DOHH2 (cell line): ENCODE results near the gene PLEKHA1.

Experiments
- H3F3A ChIP-seq: fragments of 200-600 bp; sonication (generic), shearing (Covaris generic); 2 replicates; pipeline ENCODE4 v1.6.0; 2016; ENCODE audit warnings: antibody characterized with exemption, mild to moderate bottlenecking; ENCODE audit not compliant: control insufficient read depth, insufficient read depth
- H3K27ac ChIP-seq: fragments of 200-600 bp; sonication (generic); 2 replicates; pipeline ENCODE4 v1.5.1; 2014; ENCODE audit warnings: low read depth, mild to moderate bottlenecking, low read length, moderate library complexity
- H3K27me3 ChIP-seq: fragments of 200-600 bp; sonication (generic); 2 replicates; pipeline ENCODE4 v1.6.1; 2014; ENCODE audit warnings: mild to moderate bottlenecking, low read length, mixed read lengths; ENCODE audit not compliant: control insufficient read depth
- H3K36me3 ChIP-seq: fragments of 200-600 bp; sonication (generic); 2 replicates; pipeline ENCODE4 v1.6.1; 2014; ENCODE audit warnings: mild to moderate bottlenecking, low read length, moderate library complexity, mixed read lengths; ENCODE audit not compliant: control insufficient read depth
- H3K4me1 ChIP-seq: fragments of 200-600 bp; sonication (generic); 2 replicates; pipeline ENCODE4 v1.6.1; 2014; ENCODE audit warnings: mild to moderate bottlenecking, low read length, mixed read lengths; ENCODE audit not compliant: control insufficient read depth
- H3K4me2 ChIP-seq: fragments of 200-600 bp; sonication (generic); 2 replicates; pipeline ENCODE4 v1.6.0; 2014; ENCODE audit warnings: mild to moderate bottlenecking, low read length, moderate library complexity
- H3K4me3 ChIP-seq: fragments of 200-600 bp; sonication (generic); 2 replicates; pipeline ENCODE4 v1.5.1; 2014; ENCODE audit warnings: mild to moderate bottlenecking, low read length, mixed read lengths
- H3K79me2 ChIP-seq: fragments of 200-600 bp; sonication (generic); 2 replicates; pipeline ENCODE4 v1.6.1; 2014; ENCODE audit warnings: mild to moderate bottlenecking, low read length, mixed read lengths; ENCODE audit not compliant: control insufficient read depth
- H3K9me2 ChIP-seq: fragments of 200-600 bp; sonication (generic); replicated peaks from 2 replicates; pipeline ENCODE4 v1.6.1; 2014; ENCODE audit warnings: mild to moderate bottlenecking, low read length, mixed read lengths; ENCODE audit not compliant: control insufficient read depth
- H3K9me3 ChIP-seq: fragments of 200-600 bp; sonication (generic); 2 replicates; pipeline ENCODE4 v1.6.1; 2014; ENCODE audit warnings: antibody characterized with exemption, low read length, mixed read lengths; ENCODE audit not compliant: control insufficient read depth, insufficient read depth
- H4K20me1 ChIP-seq: fragments of 200-600 bp; sonication (generic); 2 replicates; pipeline ENCODE4 v1.6.0; 2014; ENCODE audit warnings: low read depth, mild to moderate bottlenecking, antibody characterized with exemption, low read length, moderate library complexity; ENCODE audit not compliant: control insufficient read depth, insufficient read depth
- CTCF ChIP-seq: fragments of 200-600 bp; sonication (generic); IDR thresholded peaks from one replicate; pipeline ENCODE4 v1.5.1; 2014; ENCODE audit warnings: antibody characterized with exemption, mild to moderate bottlenecking, low read depth, low read length; ENCODE audit not compliant: poor library complexity, severe bottlenecking
- EZH2phosphoT487 ChIP-seq: fragments of 200-600 bp; sonication (generic); IDR thresholded peaks from 2 replicates; pipeline ENCODE4 v1.6.1; 2017; ENCODE audit warnings: borderline replicate concordance, mild to moderate bottlenecking, antibody characterized with exemption, low read length, moderate library complexity, mixed read lengths

Gene PLEKHA1

GRCh38 chr10:122471531-122472177 is 97.1 kb downstream of the PLEKHA1 start:
- Histone ChIP-seq H3K27ac (no peak overlapping the region), H3K4me1 (no peaks in the 10 kb centered on the region), H3K27me3 (peaks cover 10% of the 10 kb centered on the region), H3K4me3 (no peak overlapping the region), H3K9me2 (no peaks in the 10 kb centered on the region), H3K9me3 (no peaks in the 10 kb centered on the region), H4K20me1 (no peaks in the 10 kb centered on the region), H3K79me2 (no peaks in the 10 kb centered on the region), H3K36me3 (no peaks in the 10 kb centered on the region), H3K4me2 (no peak overlapping the region), H3F3A (no peaks in the 10 kb centered on the region)
- TF ChIP-seq EZH2phosphoT487 (no peak), CTCF (no peak)

GRCh38 chr10:122473116-122473515 is 98.6 kb downstream of the PLEKHA1 start:
- Histone ChIP-seq H4K20me1 (no peaks in the 10 kb centered on the region), H3K36me3 (no peaks in the 10 kb centered on the region), H3K9me2 (no peaks in the 10 kb centered on the region), H3K27me3 (peaks cover 10% of the 10 kb centered on the region), H3K79me2 (no peaks in the 10 kb centered on the region), H3K4me1 (no peaks in the 10 kb centered on the region), H3K9me3 (no peaks in the 10 kb centered on the region), H3K27ac (no peak overlapping the region), H3K4me2 (no peak overlapping the region), H3F3A (no peaks in the 10 kb centered on the region), H3K4me3 (no peak overlapping the region)
- no peak for TF ChIP-seq CTCF

- TF ChIP-seq EZH2phosphoT487 (no peak), CTCF (no peak)
- Histone ChIP-seq H4K20me1 (no peaks in the 10 kb centered on the region), H3K9me3 (no peaks in the 10 kb centered on the region), H3K27ac (no peak overlapping the region), H3K79me2 (no peaks in the 10 kb centered on the region), H3F3A (no peaks in the 10 kb centered on the region), H3K4me2 (no peak overlapping the region), H3K4me1 (no peaks in the 10 kb centered on the region), H3K36me3 (no peaks in the 10 kb centered on the region), H3K4me3 (no peak overlapping the region), H3K9me2 (no peaks in the 10 kb centered on the region), H3K27me3 (peaks cover 10% of the 10 kb centered on the region)
These were observed 99.8 kb downstream of the PLEKHA1 start for GRCh38 chr10:122474131-122474818.
